MCF 10A (cell line): Measurements from ENCODE around the gene TWSG1. TPM values are rescaled to one million over a fixed set of nuclear protein-coding genes. Genes with fewer than 3 reads are reported as not detected.
"Not testable (repeated sequence)": the region's sequence is repeated elsewhere in the genome, so short reads cannot be mapped to it uniquely, and the experiment has no call there.

ENCODE experiments used
- BruUV-seq: library from RNA; stranded (reverse); fragments of 400-500 nt; replicated peaks from 2 replicates; lab custom pipeline; 2021; lab: Mats Ljungman, UMichigan
- CTCF ChIA-PET: fragments of 300-600 bp; sonication (Branson Sonifier 250); formaldehyde crosslinking; extraction: SDS; loops from one replicate; lab custom pipeline; 2021; ENCODE audit warnings: antibody characterized with exemption, inconsistent platforms; lab: Yijun Ruan, JAX
- POLR2A ChIA-PET: fragments of 300-600, 350-650 bp; sonication (Branson Sonifier 250); formaldehyde crosslinking; extraction: SDS; loops from one replicate; lab custom pipeline; 2020; ENCODE audit warnings: antibody characterized with exemption, inconsistent platforms; lab: Yijun Ruan, JAX
- DNase-seq: peaks from one replicate; pipeline ENCODE4 v3.0.0-alpha.2; 2018; ENCODE audit not compliant: unreplicated experiment
- H3K27ac Mint-ChIP-seq: one replicate; pipeline ENCODE4 v1.8.0; 2022; ENCODE audit warnings: mild to moderate bottlenecking, low read depth, mixed read lengths; ENCODE audit not compliant: unreplicated experiment
- H3K27me3 Mint-ChIP-seq: one replicate; pipeline ENCODE4 v1.8.0; 2022; ENCODE audit warnings: mixed read lengths; ENCODE audit not compliant: insufficient read depth, unreplicated experiment
- H3K36me3 Mint-ChIP-seq: one replicate; pipeline ENCODE4 v1.8.0; 2022; ENCODE audit warnings: mild to moderate bottlenecking, moderate library complexity, mixed read lengths; ENCODE audit not compliant: insufficient read depth, unreplicated experiment
- H3K4me1 Mint-ChIP-seq: one replicate; pipeline ENCODE4 v1.8.0; 2022; ENCODE audit warnings: mixed read lengths; ENCODE audit not compliant: insufficient read depth, unreplicated experiment
- H3K4me3 Mint-ChIP-seq: one replicate; pipeline ENCODE4 v1.8.0; 2022; ENCODE audit warnings: mild to moderate bottlenecking, moderate library complexity, mixed read lengths; ENCODE audit not compliant: unreplicated experiment
- H3K9me3 Mint-ChIP-seq: one replicate; pipeline ENCODE4 v1.8.0; 2022; ENCODE audit warnings: mixed read lengths; ENCODE audit not compliant: unreplicated experiment
- intact Hi-C: fragments of 100-400 bp; cut with micrococcal nuclease; formaldehyde crosslinking; loops from 2 replicates; pipeline ENCODE4 v1.14.1; 2022
- total RNA-seq: library from RNA; stranded (reverse); gene quantifications from 2 replicates; pipeline ENCODE4 v1.2.3, GENCODE V29; 2022
- TF ChIP-seq, protein P1 (sequence below): fragments of 200-600 bp; IDR thresholded peaks from one replicate; pipeline ENCODE4 v1.8.0; 2022; ENCODE audit warnings: antibody characterized with exemption, mild to moderate bottlenecking; ENCODE audit not compliant: unreplicated experiment

Gene TWSG1
- total RNA-seq, 1 experiment from 2014 or later: 26.0 TPM

- H3K9me3 Mint-ChIP-seq: peaks cover 11% of the 10 kb centered on the region
- H3K4me1 Mint-ChIP-seq: no peaks in the 10 kb centered on the region
- intact Hi-C loops: no loop called here
- H3K27ac Mint-ChIP-seq: no peak overlapping the region
- no peaks in the 10 kb centered on the region for H3K27me3 Mint-ChIP-seq
- no peak overlapping the region for H3K4me3 Mint-ChIP-seq
- ChIA-PET POLR2A (interaction anchor here (1.2 kb wide), 1 partner anchor 27 kb away, joined by 3 read pairs; no protein-coding TSS in a partner anchor), CTCF (interaction anchor here (0.9 kb wide), 1 partner anchor 67 kb away, joined by 4 read pairs; no protein-coding TSS in a partner anchor)
- no peaks in the 10 kb centered on the region for H3K36me3 Mint-ChIP-seq
- DNase-seq: no peak
- TF ChIP-seq, protein P1, sequence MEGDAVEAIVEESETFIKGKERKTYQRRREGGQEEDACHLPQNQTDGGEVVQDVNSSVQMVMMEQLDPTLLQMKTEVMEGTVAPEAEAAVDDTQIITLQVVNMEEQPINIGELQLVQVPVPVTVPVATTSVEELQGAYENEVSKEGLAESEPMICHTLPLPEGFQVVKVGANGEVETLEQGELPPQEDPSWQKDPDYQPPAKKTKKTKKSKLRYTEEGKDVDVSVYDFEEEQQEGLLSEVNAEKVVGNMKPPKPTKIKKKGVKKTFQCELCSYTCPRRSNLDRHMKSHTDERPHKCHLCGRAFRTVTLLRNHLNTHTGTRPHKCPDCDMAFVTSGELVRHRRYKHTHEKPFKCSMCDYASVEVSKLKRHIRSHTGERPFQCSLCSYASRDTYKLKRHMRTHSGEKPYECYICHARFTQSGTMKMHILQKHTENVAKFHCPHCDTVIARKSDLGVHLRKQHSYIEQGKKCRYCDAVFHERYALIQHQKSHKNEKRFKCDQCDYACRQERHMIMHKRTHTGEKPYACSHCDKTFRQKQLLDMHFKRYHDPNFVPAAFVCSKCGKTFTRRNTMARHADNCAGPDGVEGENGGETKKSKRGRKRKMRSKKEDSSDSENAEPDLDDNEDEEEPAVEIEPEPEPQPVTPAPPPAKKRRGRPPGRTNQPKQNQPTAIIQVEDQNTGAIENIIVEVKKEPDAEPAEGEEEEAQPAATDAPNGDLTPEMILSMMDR: no peak
- BruUV-seq: no TSS peak
Measured at GRCh38 chr18:9449600-9450414, 115.2 kb downstream of the TWSG1 start.

- intact Hi-C loops, H3K27ac Mint-ChIP-seq, H3K27me3 Mint-ChIP-seq, POLR2A ChIA-PET, H3K4me1 Mint-ChIP-seq, H3K36me3 Mint-ChIP-seq, H3K4me3 Mint-ChIP-seq, CTCF ChIA-PET, BruUV-seq, DNase-seq: not testable (repeated sequence)
- H3K9me3 Mint-ChIP-seq: peaks cover 13% of the 10 kb centered on the region
Measured at GRCh38 chr18:9450920-9451319, 116.3 kb downstream of the TWSG1 start.

Other genes with a start within 250 kb of the TWSG1 start
- gene NDUFV2, start 232.1 kb upstream of the TWSG1 start, total RNA-seq: 192 and 202 TPM in 2 replicates
- gene ANKRD12, start 198.0 kb upstream of the TWSG1 start, total RNA-seq: 25.3 and 36.7 TPM in 2 replicates
- 47.0 and 47.9 TPM in 2 replicates for gene RALBP1, start 140.7 kb downstream of the TWSG1 start, total RNA-seq